ENCODE measurements around the gene DCD.

Gene DCD

DNA sequence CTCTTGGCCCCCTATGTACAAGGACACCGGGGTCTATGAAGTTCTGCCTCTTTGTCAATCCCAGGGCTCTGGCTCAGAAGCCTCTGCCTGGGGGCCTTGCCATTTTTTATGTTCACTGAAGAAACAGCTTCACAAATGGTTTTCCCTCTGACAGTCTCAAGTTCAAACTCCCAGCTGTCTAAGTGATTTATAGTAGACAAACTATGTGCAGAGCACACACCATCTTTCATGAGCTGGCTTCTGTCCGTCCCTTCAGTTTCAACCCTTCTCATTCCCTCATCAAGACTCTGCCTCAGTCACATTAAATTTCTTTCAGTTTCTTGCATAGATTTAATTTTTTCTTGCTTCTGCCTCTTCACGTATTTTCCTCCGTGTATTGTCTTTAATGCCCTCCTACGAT, 2.7 kb upstream of the DCD start:
- TF ChIP-seq, protein P1, sequence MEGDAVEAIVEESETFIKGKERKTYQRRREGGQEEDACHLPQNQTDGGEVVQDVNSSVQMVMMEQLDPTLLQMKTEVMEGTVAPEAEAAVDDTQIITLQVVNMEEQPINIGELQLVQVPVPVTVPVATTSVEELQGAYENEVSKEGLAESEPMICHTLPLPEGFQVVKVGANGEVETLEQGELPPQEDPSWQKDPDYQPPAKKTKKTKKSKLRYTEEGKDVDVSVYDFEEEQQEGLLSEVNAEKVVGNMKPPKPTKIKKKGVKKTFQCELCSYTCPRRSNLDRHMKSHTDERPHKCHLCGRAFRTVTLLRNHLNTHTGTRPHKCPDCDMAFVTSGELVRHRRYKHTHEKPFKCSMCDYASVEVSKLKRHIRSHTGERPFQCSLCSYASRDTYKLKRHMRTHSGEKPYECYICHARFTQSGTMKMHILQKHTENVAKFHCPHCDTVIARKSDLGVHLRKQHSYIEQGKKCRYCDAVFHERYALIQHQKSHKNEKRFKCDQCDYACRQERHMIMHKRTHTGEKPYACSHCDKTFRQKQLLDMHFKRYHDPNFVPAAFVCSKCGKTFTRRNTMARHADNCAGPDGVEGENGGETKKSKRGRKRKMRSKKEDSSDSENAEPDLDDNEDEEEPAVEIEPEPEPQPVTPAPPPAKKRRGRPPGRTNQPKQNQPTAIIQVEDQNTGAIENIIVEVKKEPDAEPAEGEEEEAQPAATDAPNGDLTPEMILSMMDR (IDR thresholded peaks at IDR 0.05; ENCODE audit: low read length), result no peak
- no peak for TF ChIP-seq EZH2 (IDR thresholded peaks at IDR 0.05; ENCODE audit: borderline replicate concordance, low read length)
- no peaks in the 10 kb centered on the region for H3K36me3 ChIP-seq (ENCODE audit: insufficient read depth, low read length)
- H2AFZ ChIP-seq (ENCODE audit: low read length), result no peak overlapping the region
- no peak overlapping the region for H3K4me3 ChIP-seq (ENCODE audit: low read depth, low read length, poor library complexity, severe bottlenecking)
- no peaks in the 10 kb centered on the region for H3K9me2 ChIP-seq (ENCODE audit: low read depth, low read length)
- H4K20me1 ChIP-seq (ENCODE audit: insufficient read depth, low read length), result no peaks in the 10 kb centered on the region
- no peaks in the 10 kb centered on the region for H3K9me3 ChIP-seq (ENCODE audit: low read length)
- H3K79me2 ChIP-seq (ENCODE audit: insufficient read depth, low read length), result no peaks in the 10 kb centered on the region
- no peaks in the 10 kb centered on the region for H3K27me3 ChIP-seq (ENCODE audit: insufficient read depth, low read length)
- no peaks in the 10 kb centered on the region for H3F3A ChIP-seq (ENCODE audit: insufficient read depth, low read length)
- no peak overlapping the region for H3K27ac ChIP-seq (ENCODE audit: low read depth, low read length, poor library complexity, severe bottlenecking)
- H3K9ac ChIP-seq (ENCODE audit: low read length), result no peak overlapping the region
- H3K4me2 ChIP-seq (ENCODE audit: low read length), result no peak overlapping the region
- H3K4me1 ChIP-seq (ENCODE audit: insufficient read depth, low read length, severe bottlenecking), result no peaks in the 10 kb centered on the region

DNA sequence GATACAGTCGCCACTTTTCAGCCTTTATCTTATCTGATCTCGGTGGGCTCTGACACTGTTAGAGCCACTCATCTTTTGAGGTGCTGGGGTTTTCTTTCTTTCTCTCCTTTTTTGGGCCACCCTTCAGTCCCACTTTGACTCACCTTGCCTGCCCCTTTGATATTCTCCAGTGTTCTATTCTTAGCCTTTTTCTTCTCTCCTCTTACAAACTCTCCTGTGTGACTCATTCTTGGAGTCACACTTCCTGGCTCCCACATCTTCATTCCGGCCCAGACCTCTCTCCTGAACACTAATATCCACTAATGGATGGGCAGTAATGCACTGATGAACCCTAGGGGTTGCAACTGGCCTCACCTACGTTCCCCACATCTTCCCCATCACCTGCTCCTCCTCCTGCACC, 2.2 kb upstream of the DCD start:
- Histone ChIP-seq H3K9ac (ENCODE audit: low read length) (no peak overlapping the region), H3K4me3 (ENCODE audit: low read depth, low read length, poor library complexity, severe bottlenecking) (no peak overlapping the region), H2AFZ (ENCODE audit: low read length) (no peak overlapping the region), H4K20me1 (ENCODE audit: insufficient read depth, low read length) (no peaks in the 10 kb centered on the region), H3K4me1 (ENCODE audit: insufficient read depth, low read length, severe bottlenecking) (no peaks in the 10 kb centered on the region), H3K9me2 (ENCODE audit: low read depth, low read length) (no peaks in the 10 kb centered on the region), H3K27ac (ENCODE audit: low read depth, low read length, poor library complexity, severe bottlenecking) (no peak overlapping the region), H3K9me3 (ENCODE audit: low read length) (no peaks in the 10 kb centered on the region), H3F3A (ENCODE audit: insufficient read depth, low read length) (no peaks in the 10 kb centered on the region), H3K79me2 (ENCODE audit: insufficient read depth, low read length) (no peaks in the 10 kb centered on the region), H3K27me3 (ENCODE audit: insufficient read depth, low read length) (no peaks in the 10 kb centered on the region), H3K36me3 (ENCODE audit: insufficient read depth, low read length) (no peaks in the 10 kb centered on the region), H3K4me2 (ENCODE audit: low read length) (no peak overlapping the region)
- TF ChIP-seq, protein P1 (IDR thresholded peaks at IDR 0.05; ENCODE audit: low read length), result no peak
- TF ChIP-seq EZH2 (IDR thresholded peaks at IDR 0.05; ENCODE audit: borderline replicate concordance, low read length), result no peak

DNA sequence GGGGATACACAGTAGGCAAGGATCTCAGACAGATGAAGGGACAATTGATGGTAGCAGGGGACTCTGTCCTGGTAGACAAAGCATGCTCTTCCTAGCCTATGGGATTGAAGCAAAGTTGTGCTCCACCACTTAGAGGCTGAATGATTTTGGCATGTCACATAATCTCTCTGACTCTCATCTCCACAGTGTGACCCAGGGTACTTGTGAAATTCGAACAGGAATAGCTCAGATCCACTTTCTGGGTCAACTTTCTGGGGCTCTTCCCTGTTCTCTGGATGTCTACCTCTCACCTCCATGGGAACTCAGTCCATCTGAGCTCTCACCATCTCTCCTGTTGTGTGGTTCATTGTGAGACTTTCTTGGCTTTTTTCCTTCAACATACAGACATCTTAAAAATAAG, 1.7 kb upstream of the DCD start:
- H3K9me3 ChIP-seq (ENCODE audit: low read length), result no peaks in the 10 kb centered on the region
- TF ChIP-seq EZH2 (IDR thresholded peaks at IDR 0.05; ENCODE audit: borderline replicate concordance, low read length), result no peak
- TF ChIP-seq, protein P1 (IDR thresholded peaks at IDR 0.05; ENCODE audit: low read length), result no peak
- no peaks in the 10 kb centered on the region for H3F3A ChIP-seq (ENCODE audit: insufficient read depth, low read length)
- no peak overlapping the region for H2AFZ ChIP-seq (ENCODE audit: low read length)
- no peaks in the 10 kb centered on the region for H3K36me3 ChIP-seq (ENCODE audit: insufficient read depth, low read length)
- H3K4me3 ChIP-seq (ENCODE audit: low read depth, low read length, poor library complexity, severe bottlenecking), result no peak overlapping the region
- no peak overlapping the region for H3K4me2 ChIP-seq (ENCODE audit: low read length)
- no peaks in the 10 kb centered on the region for H3K4me1 ChIP-seq (ENCODE audit: insufficient read depth, low read length, severe bottlenecking)
- no peak overlapping the region for H3K27ac ChIP-seq (ENCODE audit: low read depth, low read length, poor library complexity, severe bottlenecking)
- no peaks in the 10 kb centered on the region for H3K79me2 ChIP-seq (ENCODE audit: insufficient read depth, low read length)
- no peaks in the 10 kb centered on the region for H3K27me3 ChIP-seq (ENCODE audit: insufficient read depth, low read length)
- no peaks in the 10 kb centered on the region for H4K20me1 ChIP-seq (ENCODE audit: insufficient read depth, low read length)
- H3K9me2 ChIP-seq (ENCODE audit: low read depth, low read length), result no peaks in the 10 kb centered on the region
- no peak overlapping the region for H3K9ac ChIP-seq (ENCODE audit: low read length)

All from OCI-LY1 (cell line).